Measurements from ENCODE around the gene NDUFS6. TPM values are rescaled to one million over a fixed set of nuclear protein-coding genes. Genes with fewer than 3 reads are reported as not detected.

The NDUFS6 gene
- total RNA-seq, 6 donors from 2014 or later = 22.9 to 64.6 (median 39.3) TPM

- H3K4me3 ChIP-seq = no peak overlapping the region
- peaks cover 0 to 4% (median 0%) of the 10 kb centered on the region in 4 donors for H3K9me3 ChIP-seq
- 83 to 86% methylated on average over 18 to 25 of the region's 25 CpGs for WGBS, 2 donors
- no peak overlapping the region for H3K27ac ChIP-seq
- no peak for ATAC-seq (ENCODE audit: low FRiP score in 2 of 2)
- no peaks in the 10 kb centered on the region for H3K4me1 ChIP-seq
- no peak for TF ChIP-seq POLR2A (IDR thresholded peaks at IDR 0.05)
- no peak for TF ChIP-seq POLR2AphosphoS5 (IDR thresholded peaks at IDR 0.05)
- no peak for TF ChIP-seq CTCF (IDR thresholded peaks at IDR 0.05)
- TF ChIP-seq EP300 (IDR thresholded peaks at IDR 0.05) = no peak
- peak in 1 of 2 donors; percentile 12 for DNase-seq
- no peaks in the 10 kb centered on the region for H3K27me3 ChIP-seq
- H3K36me3 ChIP-seq = no peaks in the 10 kb centered on the region
Measured at GRCh38 chr5:1762121-1762882, 38.9 kb upstream of the NDUFS6 start.

GRCh38 chr5:1762883-1763547 is 38.2 kb upstream of the NDUFS6 start:
- H3K27me3 ChIP-seq = no peaks in the 10 kb centered on the region
- H3K4me3 ChIP-seq = no peak overlapping the region
- ATAC-seq (ENCODE audit: low FRiP score in 2 of 2) (no peak), DNase-seq (peak in 1 of 2 donors; percentile 3)
- peaks cover 0 to 4% (median 0%) of the 10 kb centered on the region in 4 donors for H3K9me3 ChIP-seq
- no peaks in the 10 kb centered on the region for H3K4me1 ChIP-seq
- H3K27ac ChIP-seq = no peak overlapping the region
- TF ChIP-seq EP300 (IDR thresholded peaks at IDR 0.05) (no peak), POLR2A (IDR thresholded peaks at IDR 0.05) (no peak), CTCF (IDR thresholded peaks at IDR 0.05) (no peak), POLR2AphosphoS5 (IDR thresholded peaks at IDR 0.05) (no peak)
- no peaks in the 10 kb centered on the region for H3K36me3 ChIP-seq
- WGBS, 2 donors = 77 to 86% methylated on average over 11 to 13 of the region's 13 CpGs

GRCh38 chr5:1763548-1763911 is 37.7 kb upstream of the NDUFS6 start:
- DNase-seq = peak in 1 of 2 donors; percentile 20
- no peak overlapping the region for H3K27ac ChIP-seq
- H3K9me3 ChIP-seq = peaks cover 0 to 1% (median 0%) of the 10 kb centered on the region in 4 donors
- no peak overlapping the region for H3K4me3 ChIP-seq
- TF ChIP-seq CTCF (IDR thresholded peaks at IDR 0.05) (peak in 5 of 6 experiments; percentile 24 to 48 (median 27)), POLR2AphosphoS5 (IDR thresholded peaks at IDR 0.05) (no peak), POLR2A (IDR thresholded peaks at IDR 0.05) (no peak)
- WGBS, 2 donors = 29 to 44% methylated on average over 15 of the region's 15 CpGs
- H3K27me3 ChIP-seq = no peaks in the 10 kb centered on the region
- H3K4me1 ChIP-seq = no peaks in the 10 kb centered on the region
- no peaks in the 10 kb centered on the region for H3K36me3 ChIP-seq
- ATAC-seq (ENCODE audit: low FRiP score in 2 of 2) = peak in 1 of 2 donors; percentile 46

GRCh38 chr5:1763960-1764605 is 37.1 kb upstream of the NDUFS6 start:
- no peaks in the 10 kb centered on the region for H3K27me3 ChIP-seq
- 78 to 81% methylated on average over 32 of the region's 32 CpGs for WGBS, 2 donors
- TF ChIP-seq CTCF (IDR thresholded peaks at IDR 0.05) (no peak), POLR2AphosphoS5 (IDR thresholded peaks at IDR 0.05) (no peak), POLR2A (IDR thresholded peaks at IDR 0.05) (no peak), EP300 (IDR thresholded peaks at IDR 0.05) (no peak)
- ATAC-seq (ENCODE audit: low FRiP score in 2 of 2) (no peak), DNase-seq (peak in 1 of 2 donors; percentile 17)
- no peak overlapping the region for H3K4me3 ChIP-seq
- no peaks in the 10 kb centered on the region for H3K36me3 ChIP-seq
- H3K9me3 ChIP-seq = no peaks in the 10 kb centered on the region
- H3K27ac ChIP-seq = no peak overlapping the region
- no peaks in the 10 kb centered on the region for H3K4me1 ChIP-seq

Data from upper lobe of left lung (tissue), 6 donors.